Spinal cord (tissue), 10 donors: ENCODE results near the gene SPEG. TPM values are rescaled to one million over a fixed set of nuclear protein-coding genes. Genes with fewer than 3 reads are reported as not detected.

Experiments used
- DNase-seq, 6 donors: peaks; one replicate each; pipeline versions ENCODE4 v3.0.0 to v3.0.0-alpha.2; 2013 to 2015; ENCODE audit warnings: low spot score in 6 of 6, low read depth in 4 of 6
- H3K27ac ChIP-seq: one replicate; pipeline ENCODE4 v1.5.1; 2013; ENCODE audit warnings: low read depth, low read length, control low read depth
- H3K27me3 ChIP-seq: one replicate; pipeline ENCODE4 v1.6.1; 2013; ENCODE audit warnings: low read length; ENCODE audit not compliant: control insufficient read depth, insufficient read depth
- H3K36me3 ChIP-seq: one replicate; pipeline ENCODE4 v1.6.1; 2013; ENCODE audit warnings: low read length; ENCODE audit not compliant: control insufficient read depth, insufficient read depth
- H3K4me1 ChIP-seq: one replicate; pipeline ENCODE4 v1.6.1; 2013; ENCODE audit warnings: low read length; ENCODE audit not compliant: control insufficient read depth, insufficient read depth
- H3K4me3 ChIP-seq: one replicate; pipeline ENCODE4 v1.5.1; 2013; ENCODE audit warnings: low read depth, low read length, control low read depth
- H3K9me3 ChIP-seq: one replicate; pipeline ENCODE4 v1.6.1; 2013; ENCODE audit warnings: low read length; ENCODE audit not compliant: control insufficient read depth, insufficient read depth
- WGBS: methylation state at CpG from one replicate; pipeline ENCODE4 v1.1.5; 2013; ENCODE audit warnings: missing lambda C conversion rate; ENCODE audit not compliant: insufficient coverage; 5-methylcytosine and 5-hydroxymethylcytosine counted together
- polyA plus RNA-seq, 2 donors: library from polyadenylated mRNA; unstranded; fragments of 120-200 nt; gene quantifications; one replicate each; pipeline ENCODE4 v1.2.1, GENCODE V29; 2013; ENCODE audit not compliant: insufficient read length in 2 of 2
- total RNA-seq, 2 donors: library from RNA; depleted of rRNA in 1 of 2; stranded (reverse); fragments of 120-200 nt in 1 of 2; fragments of >200 nt in 1 of 2; gene quantifications; one replicate each; pipeline versions ENCODE4 v1.2.3 to v1.2.4, GENCODE V29; 2013 to 2014
- donor health status: healthy.

SPEG gene
- total and polyA plus RNA-seq, 4 donors: 12.2 to 84.2 (median 46.0) TPM

- WGBS: 87% methylated on average over 5 of the region's 5 CpGs
- Histone ChIP-seq H3K27ac (no peak overlapping the region), H3K36me3 (peaks cover 60% of the 10 kb centered on the region), H3K27me3 (no peaks in the 10 kb centered on the region), H3K4me1 (peaks cover 43% of the 10 kb centered on the region), H3K4me3 (no peak overlapping the region), H3K9me3 (no peaks in the 10 kb centered on the region)
- DNase-seq: no peak
These were observed 23.2 kb downstream of the SPEG start for GRCh38 chr2:219457784-219458369.

GRCh38 chr2:219458996-219459395 is 24.4 kb downstream of the SPEG start:
- peaks cover 57% of the 10 kb centered on the region for H3K36me3 ChIP-seq
- no peak overlapping the region for H3K27ac ChIP-seq
- no peaks in the 10 kb centered on the region for H3K9me3 ChIP-seq
- H3K27me3 ChIP-seq: no peaks in the 10 kb centered on the region
- 80% methylated on average over 8 of the region's 8 CpGs for WGBS
- H3K4me3 ChIP-seq: no peak overlapping the region
- no peak for DNase-seq
- peaks cover 32% of the 10 kb centered on the region for H3K4me1 ChIP-seq

GRCh38 chr2:219459460-219460311 is 25.0 kb downstream of the SPEG start:
- H3K4me1 ChIP-seq: peaks cover 28% of the 10 kb centered on the region
- peaks cover 64% of the 10 kb centered on the region for H3K36me3 ChIP-seq
- no peaks in the 10 kb centered on the region for H3K9me3 ChIP-seq
- H3K27me3 ChIP-seq: no peaks in the 10 kb centered on the region
- peak overlapping the region; percentile 67 for H3K27ac ChIP-seq
- 47% methylated on average over 8 of the region's 14 CpGs for WGBS
- peak in 2 of 6 donors; percentile 58 to 66 for DNase-seq
- H3K4me3 ChIP-seq: no peak overlapping the region

- Histone ChIP-seq H3K4me3 (no peak overlapping the region), H3K4me1 (peaks cover 28% of the 10 kb centered on the region), H3K9me3 (no peaks in the 10 kb centered on the region), H3K36me3 (peaks cover 71% of the 10 kb centered on the region), H3K27me3 (no peaks in the 10 kb centered on the region), H3K27ac (peak overlapping the region; percentile 67)
- DNase-seq: peak in 2 of 6 donors; percentile 76 to 80
- WGBS: 14% methylated on average over 6 of the region's 18 CpGs
These were observed 25.8 kb downstream of the SPEG start for GRCh38 chr2:219460424-219460926.

- WGBS: 24% methylated on average over 10 of the region's 11 CpGs
- peaks cover 28% of the 10 kb centered on the region for H3K4me1 ChIP-seq
- H3K27me3 ChIP-seq: no peaks in the 10 kb centered on the region
- H3K27ac ChIP-seq: peak overlapping the region; percentile 8
- H3K4me3 ChIP-seq: no peak overlapping the region
- DNase-seq: peak in 2 of 6 donors; percentile 59 to 64
- H3K36me3 ChIP-seq: peaks cover 71% of the 10 kb centered on the region
- H3K9me3 ChIP-seq: no peaks in the 10 kb centered on the region
These were observed 26.4 kb downstream of the SPEG start for GRCh38 chr2:219461047-219461514.

- Histone ChIP-seq H3K27ac (no peak overlapping the region), H3K27me3 (no peaks in the 10 kb centered on the region), H3K4me3 (no peak overlapping the region), H3K9me3 (no peaks in the 10 kb centered on the region), H3K36me3 (peaks cover 75% of the 10 kb centered on the region), H3K4me1 (peaks cover 28% of the 10 kb centered on the region)
- no peak for DNase-seq
- 82% methylated on average over 12 of the region's 14 CpGs for WGBS
These were observed 27.0 kb downstream of the SPEG start for GRCh38 chr2:219461669-219462068.

GRCh38 chr2:219462349-219462748 is 27.7 kb downstream of the SPEG start:
- 80% methylated on average over 6 of the region's 9 CpGs for WGBS
- Histone ChIP-seq H3K9me3 (no peaks in the 10 kb centered on the region), H3K27me3 (no peaks in the 10 kb centered on the region), H3K4me1 (peaks cover 28% of the 10 kb centered on the region), H3K27ac (no peak overlapping the region), H3K4me3 (no peak overlapping the region), H3K36me3 (peaks cover 81% of the 10 kb centered on the region)
- no peak for DNase-seq

- no peaks in the 10 kb centered on the region for H3K9me3 ChIP-seq
- no peak overlapping the region for H3K4me3 ChIP-seq
- no peaks in the 10 kb centered on the region for H3K27me3 ChIP-seq
- peaks cover 21% of the 10 kb centered on the region for H3K4me1 ChIP-seq
- no peak for DNase-seq
- H3K27ac ChIP-seq: no peak overlapping the region
- H3K36me3 ChIP-seq: peaks cover 93% of the 10 kb centered on the region
- WGBS: 90% methylated on average over 20 of the region's 21 CpGs
These were observed 29.8 kb downstream of the SPEG start for GRCh38 chr2:219464286-219465032.
